IMR-90 (cell line): ENCODE data around the gene ZBTB8B.

Source experiments
- CEBPB ChIP-seq: IDR thresholded peaks from 2 replicates; pipeline ENCODE4 v1.6.1; 2012; ENCODE audit warnings: low read depth, low read length, improper control_type of control experiment
- CTCF ChIP-seq: conservative IDR thresholded peaks from 2 replicates; pipeline ENCODE4 v1.5.1; 2012; ENCODE audit warnings: mild to moderate bottlenecking, low read depth, low read length, improper control_type of control experiment
- ELK1 ChIP-seq: fragments of 150-350 bp; IDR thresholded peaks from 2 replicates; pipeline ENCODE4 v1.6.1; 2016; ENCODE audit warnings: low read depth, mild to moderate bottlenecking, low read length, moderate library complexity, borderline replicate concordance
- NFE2L2 ChIP-seq: fragments of 150-350 bp; IDR thresholded peaks from 2 replicates; pipeline ENCODE4 v1.6.1; 2016; ENCODE audit warnings: low read depth, mild to moderate bottlenecking, low read length
- POLR2A ChIP-seq: IDR thresholded peaks from 2 replicates; pipeline ENCODE4 v1.6.1; 2012; ENCODE audit warnings: mild to moderate bottlenecking, low read depth, low read length
- RAD21 ChIP-seq: IDR thresholded peaks from 2 replicates; pipeline ENCODE4 v1.6.1; 2012; ENCODE audit warnings: low read length, improper control_type of control experiment

GRCh38 chr1:32455958-32456357, 8.9 kb upstream of the ZBTB8B start:
- TF ChIP-seq CTCF (no peak), POLR2A (no peak), ELK1 (no peak), NFE2L2 (no peak), RAD21 (no peak), CEBPB (no peak)
